ENCODE results near the gene LENEP.
"Not testable (repeated sequence)": the region's sequence is repeated elsewhere in the genome, so short reads cannot be mapped to it uniquely, and the experiment has no call there.

The LENEP gene

DNA sequence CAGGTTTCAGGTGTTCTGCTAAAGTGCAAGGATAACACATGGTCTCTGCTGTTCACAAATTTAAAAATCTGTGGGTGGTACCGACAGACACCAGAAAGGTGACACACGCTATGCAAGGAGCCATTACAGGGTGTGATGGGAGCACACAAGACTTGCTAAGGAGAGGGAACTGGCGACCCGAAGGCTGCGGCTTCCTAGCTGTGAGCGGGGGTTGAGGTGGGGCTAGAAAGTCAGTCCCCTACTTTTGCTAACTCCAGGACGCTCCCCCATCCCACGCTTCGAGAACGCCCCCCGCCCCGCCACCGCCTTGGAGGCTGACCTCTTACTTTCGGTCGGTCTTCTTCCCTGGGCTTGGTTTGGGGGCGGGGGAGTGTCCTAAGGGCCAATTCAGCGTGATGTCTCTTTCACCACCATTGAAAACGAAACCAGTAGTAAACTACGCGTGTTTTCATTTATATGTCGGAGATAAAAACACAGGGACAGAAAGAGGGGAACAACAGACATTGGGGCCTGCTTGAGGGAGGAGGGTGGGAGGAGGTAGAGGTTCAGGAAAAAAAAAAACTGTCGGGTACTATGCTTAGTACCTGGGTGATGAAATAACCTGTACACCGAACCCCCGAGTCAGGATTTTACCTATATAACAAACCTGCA, 17.9 kb upstream of the LENEP start:
- no peak for FAIRE-seq

GRCh38 chr1:154977762-154978161, 15.6 kb upstream of the LENEP start:
- not testable (repeated sequence) for FAIRE-seq

- no peak for FAIRE-seq
These were observed 15.0 kb upstream of the LENEP start for GRCh38 chr1:154978360-154978759.

DNA sequence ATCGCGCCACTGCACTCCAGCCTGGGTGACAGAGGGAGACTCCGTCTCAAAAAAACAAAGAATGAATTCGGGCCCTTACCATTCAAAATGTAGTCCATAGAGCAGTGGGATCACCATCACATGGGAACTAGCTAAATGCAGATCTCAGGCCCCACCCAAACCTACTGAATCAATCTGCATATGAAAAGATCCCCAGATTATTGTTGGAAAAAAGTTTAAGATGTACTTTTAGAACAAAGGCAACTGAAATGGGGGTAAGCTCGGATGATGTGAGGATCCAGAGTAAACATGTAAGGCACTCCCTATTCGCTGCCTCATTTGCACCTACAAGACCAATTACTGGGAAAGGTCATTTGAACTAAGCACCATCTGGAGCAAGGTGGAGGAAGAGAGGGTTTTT, 11.0 kb upstream of the LENEP start:
- no peak for FAIRE-seq

DNA sequence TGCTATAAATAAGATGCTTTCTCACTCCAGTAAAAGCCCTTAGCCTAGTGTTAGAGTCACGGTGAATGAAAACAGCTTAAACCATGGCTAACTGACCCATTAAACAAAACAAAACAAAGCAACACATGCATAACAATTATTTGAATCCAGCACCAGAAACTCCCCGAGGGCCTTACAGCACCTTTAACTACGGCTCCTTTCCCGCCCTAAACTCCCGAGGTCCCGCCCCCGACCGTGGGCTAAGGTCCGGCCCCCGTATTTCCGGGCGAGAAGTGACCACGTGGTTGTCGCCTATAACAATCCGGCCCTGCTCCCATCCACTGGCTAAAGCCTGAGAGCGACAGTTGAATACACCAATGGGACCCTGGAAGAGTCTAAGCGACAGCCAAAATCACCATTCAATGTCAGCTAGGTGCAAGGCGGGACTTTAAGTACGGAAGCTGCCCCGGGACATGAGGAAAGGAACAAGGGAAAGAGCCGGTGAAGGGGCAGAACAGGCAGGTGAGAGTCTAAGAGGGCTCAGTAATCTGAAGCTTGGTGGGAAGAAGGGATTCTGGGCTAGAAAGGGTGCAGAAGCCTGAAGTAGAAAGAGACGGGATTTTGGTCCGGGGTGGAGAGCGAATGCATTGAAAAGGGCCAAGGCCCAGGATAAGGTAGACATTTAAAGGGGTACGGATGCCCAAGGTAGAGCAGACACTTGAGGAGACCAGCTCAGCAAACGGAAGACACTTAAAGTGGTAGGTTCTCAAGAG, 10.3 kb upstream of the LENEP start, which contains the start of gene FLAD1:
Gene FLAD1 (plus strand): TSS at position 448 of the 752 bp plus-strand sequence. CDS start 351 bp downstream, outside the sequence.
- peak; percentile 85 for FAIRE-seq

DNA sequence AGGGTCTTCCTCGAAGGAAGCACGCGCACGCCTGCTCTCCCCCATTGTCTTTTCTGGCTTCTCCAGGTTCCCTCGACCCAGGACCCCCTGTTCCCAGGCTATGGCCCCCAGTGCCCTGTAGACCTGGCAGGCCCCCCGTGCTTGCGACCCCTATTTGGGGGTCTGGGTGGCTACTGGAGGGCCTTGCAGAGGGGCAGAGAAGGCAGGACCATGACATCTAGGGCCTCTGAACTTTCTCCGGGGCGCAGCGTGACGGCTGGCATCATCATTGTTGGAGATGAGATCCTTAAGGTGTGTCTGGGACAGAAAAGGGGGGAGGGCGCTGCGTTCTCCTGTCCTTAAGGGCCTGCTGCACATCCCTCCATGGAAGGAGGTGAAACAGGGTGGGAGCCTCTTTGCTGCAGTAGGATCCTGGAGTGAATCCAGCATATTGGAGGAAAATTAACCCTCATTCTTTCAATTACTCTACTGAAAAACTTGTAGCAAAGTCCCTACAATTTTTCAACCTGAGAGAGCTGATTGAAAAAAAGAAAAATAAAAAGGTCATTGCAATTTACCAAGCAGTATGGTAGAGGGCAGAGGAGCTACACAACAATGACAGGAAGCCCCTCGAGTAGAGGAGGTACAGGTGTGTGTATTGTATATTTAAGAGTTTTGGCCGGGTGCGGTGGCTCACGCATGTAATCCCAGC, 9.5 kb upstream of the LENEP start:
- no peak for FAIRE-seq

DNA sequence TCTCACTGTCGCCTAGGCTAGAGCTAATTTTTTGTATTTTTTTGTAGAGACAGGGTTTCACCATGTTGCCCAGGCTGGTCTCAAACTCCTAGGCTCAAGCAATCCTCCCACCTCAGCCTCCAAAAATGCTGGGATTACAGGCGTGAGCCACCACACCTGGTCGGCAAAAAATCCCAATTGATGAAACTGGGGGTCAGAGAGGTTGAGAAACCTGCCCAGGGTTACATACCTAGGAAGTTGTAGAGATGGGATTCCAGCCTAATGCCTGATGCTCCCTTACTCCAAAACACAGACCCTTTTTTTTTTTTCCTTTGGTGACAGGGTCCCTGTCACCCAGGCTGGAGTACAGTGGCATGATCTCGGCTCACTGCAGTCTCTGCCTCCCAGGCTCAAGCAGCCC, 6.7 kb upstream of the LENEP start:
- FAIRE-seq, result not testable (repeated sequence)

- FAIRE-seq, result no peak
These were observed 6.1 kb upstream of the LENEP start for GRCh38 chr1:154987326-154987725.

- no peak for FAIRE-seq
These were observed 5.1 kb upstream of the LENEP start for GRCh38 chr1:154988058-154988954.

DNA sequence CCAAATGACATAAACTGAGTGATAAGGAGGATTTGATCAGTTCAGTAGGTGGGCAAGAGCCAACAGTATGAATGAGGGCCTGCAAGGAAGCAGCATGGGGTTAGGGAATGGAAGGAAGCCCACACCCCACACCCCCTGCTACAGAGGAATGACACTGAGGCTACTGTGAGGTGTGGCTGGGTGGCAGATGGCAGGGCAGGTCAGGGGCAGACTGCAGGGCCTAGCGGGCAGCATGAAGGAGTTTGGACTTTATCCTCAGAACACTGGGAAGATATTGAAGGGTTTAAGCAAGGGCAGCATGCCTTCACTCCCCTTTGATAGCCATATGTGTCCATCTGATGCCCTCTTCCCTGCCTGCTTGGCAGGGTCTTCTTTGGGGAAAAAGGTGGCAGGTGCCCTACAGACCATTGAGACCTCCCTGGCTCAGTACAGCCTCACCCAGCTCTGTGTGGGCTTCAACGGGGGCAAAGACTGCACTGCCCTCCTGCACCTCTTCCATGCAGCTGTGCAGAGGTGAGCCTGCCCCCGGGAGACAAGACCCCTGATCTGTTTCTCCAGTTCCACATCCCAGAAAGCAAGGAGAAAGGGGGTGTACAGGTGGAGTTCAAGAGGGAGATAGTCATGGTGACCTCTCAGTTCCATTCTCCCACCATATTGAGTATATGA, 4.1 kb upstream of the LENEP start:
- no peak for FAIRE-seq

DNA sequence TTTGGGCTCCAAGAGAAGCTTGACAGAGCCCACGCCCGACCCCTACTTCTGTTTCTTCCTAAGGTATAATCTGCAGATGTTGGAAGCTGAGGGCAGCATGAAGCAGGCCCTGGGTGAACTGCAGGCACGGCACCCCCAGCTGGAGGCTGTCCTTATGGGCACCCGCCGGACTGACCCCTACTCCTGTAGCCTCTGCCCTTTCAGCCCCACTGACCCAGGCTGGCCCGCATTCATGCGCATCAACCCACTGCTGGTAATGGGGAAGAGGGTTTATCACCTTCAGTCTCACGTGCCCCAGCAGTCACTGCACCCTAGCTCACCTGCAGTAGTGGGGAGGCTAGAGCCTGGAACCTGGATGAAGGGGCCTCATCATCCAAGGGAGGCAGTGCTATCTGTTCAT, 3.1 kb upstream of the LENEP start:
- FAIRE-seq, result no peak

DNA sequence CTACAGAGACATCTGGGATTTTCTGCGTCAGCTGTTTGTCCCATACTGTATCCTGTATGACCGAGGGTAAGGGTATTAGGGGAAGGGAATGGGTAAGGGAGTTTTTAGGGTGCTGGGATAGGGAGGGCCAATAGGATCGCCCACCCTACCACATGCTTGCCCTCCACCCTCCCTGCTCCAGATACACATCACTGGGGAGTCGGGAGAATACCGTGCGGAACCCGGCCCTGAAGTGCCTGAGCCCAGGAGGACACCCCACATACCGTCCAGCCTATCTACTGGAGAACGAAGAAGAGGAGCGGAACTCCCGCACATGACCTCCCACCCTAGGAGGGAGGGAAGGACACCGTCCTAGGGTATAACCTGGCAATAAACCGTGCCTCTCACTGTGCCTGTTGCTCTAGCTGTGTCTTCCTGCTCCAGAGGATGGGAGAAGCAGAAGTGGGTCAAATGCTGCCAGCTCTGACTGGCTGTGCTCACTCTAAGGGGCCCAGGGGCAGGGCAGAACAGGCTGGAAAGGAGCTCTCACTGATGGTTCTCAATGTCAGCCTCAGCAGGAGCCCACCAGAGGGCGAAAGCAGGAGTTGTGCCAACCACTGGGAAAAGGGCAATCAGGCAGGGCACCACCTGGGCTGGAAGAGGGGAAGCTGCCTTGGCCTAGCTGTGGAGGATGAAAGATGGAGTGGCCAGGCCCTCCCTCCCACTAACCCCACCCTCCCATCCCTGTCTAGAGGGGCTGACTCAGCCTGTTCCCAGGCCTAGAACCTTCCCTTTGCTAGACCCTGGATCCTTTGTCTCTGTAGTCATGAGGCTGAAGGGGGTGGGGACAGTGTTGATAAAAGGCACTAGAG, 440 bp upstream of the LENEP start:
- FAIRE-seq, result no peak

DNA sequence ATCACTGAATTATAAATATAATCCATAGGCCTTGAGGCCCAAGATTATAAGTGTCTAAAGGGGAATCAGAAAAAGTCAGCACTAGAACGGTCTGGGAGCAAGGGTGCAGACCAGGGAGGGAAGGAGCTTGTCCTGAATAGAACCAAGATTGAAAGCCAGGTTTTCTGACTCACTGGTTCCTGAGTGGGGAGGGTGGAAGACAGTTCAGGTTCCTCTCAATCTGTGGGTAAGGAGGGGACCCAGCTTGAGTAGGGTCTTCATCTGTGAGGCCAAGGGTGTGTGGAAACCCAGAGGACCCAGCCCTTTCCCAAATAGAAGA, 842 bp downstream of the LENEP start:
- no peak for FAIRE-seq

- no peak for FAIRE-seq
These were observed 1.2 kb downstream of the LENEP start for GRCh38 chr1:154994591-154994990.

DNA sequence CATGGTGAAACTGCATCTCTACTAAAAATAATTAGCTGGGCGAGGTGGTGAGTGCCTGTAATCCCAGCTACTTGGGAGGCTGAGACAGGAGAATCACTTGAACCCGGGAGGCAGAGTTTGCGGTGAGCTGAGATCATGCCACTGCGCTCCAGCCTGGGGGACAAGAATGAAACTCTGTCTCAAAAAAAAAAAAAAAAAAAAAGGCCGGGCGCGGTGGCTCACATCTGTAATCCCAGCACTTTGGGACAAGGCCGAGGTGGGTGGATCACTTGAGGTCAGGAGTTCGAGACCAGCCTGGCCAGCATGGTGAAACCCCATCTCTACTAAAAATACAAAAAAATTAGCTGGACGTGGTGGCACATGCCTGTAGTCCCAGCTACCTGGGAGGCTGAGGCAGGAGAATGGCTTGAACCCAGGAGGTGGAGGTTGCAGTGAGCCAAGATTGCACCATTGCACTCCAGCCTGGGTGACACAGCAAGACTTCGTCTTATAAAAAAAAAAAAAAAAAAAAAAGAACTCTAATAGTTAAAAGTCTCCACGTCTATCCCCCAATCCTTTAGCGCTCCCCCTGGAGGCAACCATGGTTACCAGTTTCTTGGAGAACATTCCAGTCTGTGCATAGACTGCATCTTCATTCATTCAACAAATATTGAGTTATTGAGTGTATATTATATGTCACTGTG, 2.1 kb downstream of the LENEP start:
- not testable (repeated sequence) for FAIRE-seq

GRCh38 chr1:154996966-154997701, 3.7 kb downstream of the LENEP start:
- FAIRE-seq, result no peak

GRCh38 chr1:154998201-154998780, 4.9 kb downstream of the LENEP start:
- FAIRE-seq, result no peak

- FAIRE-seq, result no peak
These were observed 5.6 kb downstream of the LENEP start for GRCh38 chr1:154998818-154999570.

Data from colon (tissue), 2 donors.